B cell (primary cell): ENCODE data around the gene MSI1. TPM values are rescaled to one million over a fixed set of nuclear protein-coding genes. Genes with fewer than 3 reads are reported as not detected.

Experiments
- ATAC-seq: fragments of 200-7000 bp; cut with Tn5 transposase; one replicate; pipeline ENCODE4 v1.10.0; 2021; ENCODE audit warnings: low read depth, mild to moderate bottlenecking, moderate number of reproducible peaks, moderate library complexity
- CTCF ChIA-PET: fragments of 350-600 bp; sonication (Branson Sonifier 250); formaldehyde crosslinking; loops from one replicate; lab custom pipeline; 2021; ENCODE audit warnings: antibody characterized with exemption, inconsistent platforms; lab: Charles Lee
- POLR2A ChIA-PET: fragments of 350-600 bp; sonication (Branson Sonifier 250); formaldehyde crosslinking; loops from one replicate; lab custom pipeline; 2021; ENCODE audit warnings: antibody characterized with exemption; lab: Charles Lee
- DNase-seq: peaks from one replicate; pipeline ENCODE4 v3.0.0; 2013
- H2AFZ ChIP-seq: 2 replicates; pipeline ENCODE4 v1.6.1; 2012; ENCODE audit warnings: mild to moderate bottlenecking, low read depth, low read length; ENCODE audit not compliant: insufficient read depth, poor library complexity, severe bottlenecking
- H3K27ac ChIP-seq, 2 donors: 1 replicate in 1 of 2; 2 replicates in 1 of 2; pipeline ENCODE4 v1.5.1; 2012 to 2013; ENCODE audit warnings: low read length in 2 of 2, mild to moderate bottlenecking in 2 of 2, moderate library complexity in 1 of 2
- H3K27me3 ChIP-seq, 4 experiments: fragments of 200-600 bp in 1 of 4; sonication (generic) in 1 of 4; replicated peaks in 1 of 4; 1 replicate in 2 of 4; 2 replicates in 2 of 4; pipeline versions ENCODE4 v1.6.1 to v1.7.0; 2013 to 2016; ENCODE audit warnings: low read length in 3 of 4, mild to moderate bottlenecking in 2 of 4, mixed read lengths in 1 of 4, moderate library complexity in 1 of 4; ENCODE audit not compliant: insufficient read depth in 4 of 4, control insufficient read depth in 3 of 4; ENCODE audit errors: control extremely low read depth in 1 of 4
- H3K36me3 ChIP-seq, 2 experiments: replicated peaks in 1 of 2; 1 replicate in 1 of 2; 2 replicates in 1 of 2; pipeline versions ENCODE4 v1.6.1 to v1.7.1; 2013; ENCODE audit warnings: low read length in 1 of 2; ENCODE audit not compliant: insufficient read depth in 2 of 2, control insufficient read depth in 1 of 2; ENCODE audit errors: control extremely low read depth in 1 of 2, extremely low read depth in 1 of 2
- H3K4me1 ChIP-seq, 2 donors: fragments of 200-600 bp in 1 of 2; sonication (generic) in 1 of 2; 1 replicate in 1 of 2; 2 replicates in 1 of 2; pipeline versions ENCODE4 v1.5.1 to v1.6.1; 2013 to 2017; ENCODE audit warnings: low read length in 2 of 2; ENCODE audit not compliant: control insufficient read depth in 2 of 2, insufficient read depth in 2 of 2
- H3K4me2 ChIP-seq: replicated peaks from 2 replicates; pipeline ENCODE3; 2012; ENCODE audit warnings: mild to moderate bottlenecking, low read depth, low read length; ENCODE audit not compliant: poor library complexity, severe bottlenecking
- H3K4me3 ChIP-seq, 5 experiments: fragments of 200-600 bp in 1 of 5; sonication (generic) in 1 of 5; 1 replicate in 3 of 5; 2 replicates in 2 of 5; pipeline versions ENCODE4 v1.5.1 to v1.7.0; 2011 to 2016; ENCODE audit warnings: low read length in 4 of 5, mild to moderate bottlenecking in 4 of 5, low read depth in 2 of 5, control low read depth in 1 of 5, moderate library complexity in 1 of 5; ENCODE audit not compliant: insufficient read depth in 1 of 5; ENCODE audit errors: control extremely low read depth in 1 of 5, extremely low read depth in 1 of 5
- H3K79me2 ChIP-seq: fragments of 200-600 bp; sonication (generic); one replicate; pipeline ENCODE4 v1.6.0; 2016; ENCODE audit warnings: low read length; ENCODE audit not compliant: control insufficient read depth, insufficient read depth
- H3K9ac ChIP-seq: fragments of 200-600 bp; sonication (generic); 2 replicates; pipeline ENCODE4 v1.6.1; 2017; ENCODE audit warnings: mild to moderate bottlenecking, low read length, moderate library complexity
- H3K9me3 ChIP-seq, 3 donors: one replicate each; pipeline versions ENCODE4 v1.6.1 to v1.7.1; 2013; ENCODE audit warnings: low read length in 2 of 3; ENCODE audit not compliant: control insufficient read depth in 2 of 3, insufficient read depth in 1 of 3; ENCODE audit errors: control extremely low read depth in 1 of 3
- H4K20me1 ChIP-seq: 2 replicates; pipeline ENCODE4 v1.6.0; 2012; ENCODE audit warnings: mild to moderate bottlenecking, low read length; ENCODE audit not compliant: insufficient read depth, control insufficient read depth, poor library complexity, severe bottlenecking
- H3K27ac Mint-ChIP-seq: one replicate; pipeline ENCODE4 v1.8.0; 2021; ENCODE audit warnings: mixed read lengths
- H3K27me3 Mint-ChIP-seq: one replicate; pipeline ENCODE4 v1.8.0; 2021; ENCODE audit warnings: mixed read lengths
- H3K4me1 Mint-ChIP-seq: one replicate; pipeline ENCODE4 v1.8.0; 2021; ENCODE audit warnings: mixed read lengths
- H3K4me3 Mint-ChIP-seq: one replicate; pipeline ENCODE4 v1.8.0; 2021; ENCODE audit warnings: mixed read lengths
- H3K9me3 Mint-ChIP-seq: one replicate; pipeline ENCODE4 v1.8.0; 2022; ENCODE audit warnings: mixed read lengths; ENCODE audit not compliant: insufficient read depth
- EZH2 ChIP-seq: IDR thresholded peaks from 2 replicates; pipeline ENCODE4 v1.6.1; 2012; ENCODE audit warnings: borderline replicate concordance, low read depth, mild to moderate bottlenecking, moderate library complexity, low read length; ENCODE audit not compliant: insufficient read depth, poor library complexity, severe bottlenecking
- WGBS: methylation state at CpG from one replicate; pipeline ENCODE4 v1.1.5; 2013; ENCODE audit warnings: missing lambda C conversion rate; ENCODE audit not compliant: insufficient coverage; 5-methylcytosine and 5-hydroxymethylcytosine counted together
- intact Hi-C: fragments of 100-400 bp; cut with micrococcal nuclease; formaldehyde crosslinking; loops from one replicate; pipeline ENCODE4 v1.10.0; 2022
- polyA plus RNA-seq: library from polyadenylated mRNA; depleted of rRNA; stranded (reverse); fragments of >200 nt; gene quantifications from 2 replicates; pipeline ENCODE4 v1.2.3, GENCODE V29; 2012
- total RNA-seq, 2 donors: library from RNA; stranded (reverse); fragments of 120-200 nt in 1 of 2; gene quantifications; 1 replicate in 1 of 2; 2 replicates in 1 of 2; pipeline versions ENCODE4 v1.2.3 to v1.2.4, GENCODE V29; 2013 to 2022
- TF ChIP-seq, protein P1 (sequence below): fragments of 200-600 bp; IDR thresholded peaks from one replicate; pipeline ENCODE4 v1.8.0; 2022; ENCODE audit warnings: antibody characterized with exemption, mild to moderate bottlenecking

MSI1 gene
- total and polyA plus RNA-seq, 2 donors (not counting 1 experiment from before 2014, with no cell fraction given) = not detected

DNA sequence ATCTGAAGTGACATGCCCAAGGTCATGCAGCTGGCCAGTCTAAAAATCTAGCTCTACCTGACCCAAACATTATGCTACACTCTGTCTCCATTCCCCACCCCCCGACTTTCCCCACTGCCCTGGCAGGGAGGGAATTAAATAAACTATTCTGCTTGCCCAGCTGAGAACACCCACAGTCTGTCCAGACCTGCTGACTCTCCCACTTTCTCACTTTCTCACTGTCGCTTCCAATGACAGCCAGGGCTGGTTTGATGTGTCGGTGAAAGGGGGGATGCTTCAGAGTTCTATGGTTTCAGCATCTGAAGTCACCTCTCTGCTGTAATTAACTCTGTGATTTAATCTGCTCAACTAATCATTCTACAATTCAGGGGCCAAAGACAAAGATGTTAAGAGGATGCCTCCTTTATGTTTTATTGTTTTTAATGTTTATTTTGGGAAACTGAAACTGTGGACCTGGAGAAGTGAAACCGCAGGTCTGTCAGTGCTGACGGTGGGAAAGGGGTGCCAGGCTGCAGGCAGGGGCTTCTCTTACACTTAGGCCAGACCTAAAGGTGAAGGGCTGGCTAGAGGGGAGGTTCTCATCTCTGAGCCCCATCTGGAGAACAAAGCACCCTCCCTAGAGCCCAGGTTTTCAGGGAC, 8.1 kb upstream of the MSI1 start:
- CTCF ChIA-PET = no interaction called here

DNA sequence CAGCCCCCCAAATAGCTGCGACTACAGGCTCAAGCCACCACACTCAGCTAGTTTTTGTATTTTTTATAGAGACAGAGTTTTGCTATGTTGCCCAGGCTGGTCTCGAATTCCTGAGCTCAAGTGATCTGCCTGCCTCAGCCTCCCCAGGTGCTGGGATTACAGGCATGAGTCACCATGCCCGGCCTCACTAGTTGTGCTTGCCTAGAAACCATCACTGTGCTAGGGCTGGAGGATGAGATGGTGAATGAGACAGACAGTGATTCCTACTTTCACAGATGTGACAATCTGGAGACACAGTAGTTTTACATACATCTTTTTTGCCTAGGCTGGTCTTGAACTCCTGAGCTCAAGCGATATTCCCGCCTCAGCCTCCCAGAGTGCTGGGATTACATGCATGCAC, 7.5 kb upstream of the MSI1 start:
- H3K9me3 ChIP-seq = no peaks in the 10 kb centered on the region
- Mint-ChIP-seq H3K27ac (no peak overlapping the region), H3K4me1 (peaks cover 2% of the 10 kb centered on the region), H3K4me3 (no peak overlapping the region), H3K27me3 (peaks cover 59% of the 10 kb centered on the region), H3K9me3 (no peaks in the 10 kb centered on the region)
- peaks cover 0 to 35% (median 13%) of the 10 kb centered on the region in 4 experiments for H3K27me3 ChIP-seq
- H3K4me3 ChIP-seq = no peak overlapping the region
- intact Hi-C loops = no loop called here
- H3K9ac ChIP-seq = no peak overlapping the region
- no peaks in the 10 kb centered on the region for H4K20me1 ChIP-seq
- no peak overlapping the region for H3K27ac ChIP-seq
- no peak overlapping the region for H3K4me2 ChIP-seq
- no peaks in the 10 kb centered on the region for H3K36me3 ChIP-seq
- no peaks in the 10 kb centered on the region for H3K4me1 ChIP-seq
- H3K79me2 ChIP-seq = no peaks in the 10 kb centered on the region
- DNase-seq (no peak), ATAC-seq (no peak)
- ChIA-PET CTCF (no interaction called here), POLR2A (no interaction called here)
- 87% methylated on average over 3 of the region's 5 CpGs for WGBS
- H2AFZ ChIP-seq = no peak overlapping the region
- TF ChIP-seq EZH2 = no peak
- TF ChIP-seq, protein P1, sequence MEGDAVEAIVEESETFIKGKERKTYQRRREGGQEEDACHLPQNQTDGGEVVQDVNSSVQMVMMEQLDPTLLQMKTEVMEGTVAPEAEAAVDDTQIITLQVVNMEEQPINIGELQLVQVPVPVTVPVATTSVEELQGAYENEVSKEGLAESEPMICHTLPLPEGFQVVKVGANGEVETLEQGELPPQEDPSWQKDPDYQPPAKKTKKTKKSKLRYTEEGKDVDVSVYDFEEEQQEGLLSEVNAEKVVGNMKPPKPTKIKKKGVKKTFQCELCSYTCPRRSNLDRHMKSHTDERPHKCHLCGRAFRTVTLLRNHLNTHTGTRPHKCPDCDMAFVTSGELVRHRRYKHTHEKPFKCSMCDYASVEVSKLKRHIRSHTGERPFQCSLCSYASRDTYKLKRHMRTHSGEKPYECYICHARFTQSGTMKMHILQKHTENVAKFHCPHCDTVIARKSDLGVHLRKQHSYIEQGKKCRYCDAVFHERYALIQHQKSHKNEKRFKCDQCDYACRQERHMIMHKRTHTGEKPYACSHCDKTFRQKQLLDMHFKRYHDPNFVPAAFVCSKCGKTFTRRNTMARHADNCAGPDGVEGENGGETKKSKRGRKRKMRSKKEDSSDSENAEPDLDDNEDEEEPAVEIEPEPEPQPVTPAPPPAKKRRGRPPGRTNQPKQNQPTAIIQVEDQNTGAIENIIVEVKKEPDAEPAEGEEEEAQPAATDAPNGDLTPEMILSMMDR = no peak

More for the DNA sequence above, 8.1 kb upstream of the MSI1 start:
- ATAC-seq (no peak), DNase-seq (no peak)
- intact Hi-C loops = no loop called here
- Mint-ChIP-seq H3K27me3 (peaks cover 56% of the 10 kb centered on the region), H3K27ac (no peak overlapping the region), H3K9me3 (no peaks in the 10 kb centered on the region), H3K4me1 (peaks cover 2% of the 10 kb centered on the region), H3K4me3 (no peak overlapping the region)
- POLR2A ChIA-PET = no interaction called here
- H3K27me3 ChIP-seq = peaks cover 0 to 32% (median 8%) of the 10 kb centered on the region in 4 experiments
- no peaks in the 10 kb centered on the region for H3K4me1 ChIP-seq
- H4K20me1 ChIP-seq = no peaks in the 10 kb centered on the region
- H3K79me2 ChIP-seq = no peaks in the 10 kb centered on the region
- H3K4me3 ChIP-seq = no peak overlapping the region
- no peak overlapping the region for H3K9ac ChIP-seq
- no peaks in the 10 kb centered on the region for H3K9me3 ChIP-seq
- H3K27ac ChIP-seq = no peak overlapping the region
- no peak overlapping the region for H2AFZ ChIP-seq
- no peak overlapping the region for H3K4me2 ChIP-seq
- 28% methylated on average over 2 of the region's 5 CpGs for WGBS
- no peaks in the 10 kb centered on the region for H3K36me3 ChIP-seq
- TF ChIP-seq, protein P1 = no peak
- TF ChIP-seq EZH2 = no peak
